HG03196 (cell line): ENCODE measurements around the gene RCBTB1.
"Not testable (repeated sequence)": the region's sequence is repeated elsewhere in the genome, so short reads cannot be mapped to it uniquely, and the experiment has no call there.

Experiments
- ATAC-seq: cut with Tn5 transposase; IDR thresholded peaks from one replicate; pipeline ENCODE4 v1.9.1; 2021; ENCODE audit not compliant: unreplicated experiment

The RCBTB1 gene

DNA sequence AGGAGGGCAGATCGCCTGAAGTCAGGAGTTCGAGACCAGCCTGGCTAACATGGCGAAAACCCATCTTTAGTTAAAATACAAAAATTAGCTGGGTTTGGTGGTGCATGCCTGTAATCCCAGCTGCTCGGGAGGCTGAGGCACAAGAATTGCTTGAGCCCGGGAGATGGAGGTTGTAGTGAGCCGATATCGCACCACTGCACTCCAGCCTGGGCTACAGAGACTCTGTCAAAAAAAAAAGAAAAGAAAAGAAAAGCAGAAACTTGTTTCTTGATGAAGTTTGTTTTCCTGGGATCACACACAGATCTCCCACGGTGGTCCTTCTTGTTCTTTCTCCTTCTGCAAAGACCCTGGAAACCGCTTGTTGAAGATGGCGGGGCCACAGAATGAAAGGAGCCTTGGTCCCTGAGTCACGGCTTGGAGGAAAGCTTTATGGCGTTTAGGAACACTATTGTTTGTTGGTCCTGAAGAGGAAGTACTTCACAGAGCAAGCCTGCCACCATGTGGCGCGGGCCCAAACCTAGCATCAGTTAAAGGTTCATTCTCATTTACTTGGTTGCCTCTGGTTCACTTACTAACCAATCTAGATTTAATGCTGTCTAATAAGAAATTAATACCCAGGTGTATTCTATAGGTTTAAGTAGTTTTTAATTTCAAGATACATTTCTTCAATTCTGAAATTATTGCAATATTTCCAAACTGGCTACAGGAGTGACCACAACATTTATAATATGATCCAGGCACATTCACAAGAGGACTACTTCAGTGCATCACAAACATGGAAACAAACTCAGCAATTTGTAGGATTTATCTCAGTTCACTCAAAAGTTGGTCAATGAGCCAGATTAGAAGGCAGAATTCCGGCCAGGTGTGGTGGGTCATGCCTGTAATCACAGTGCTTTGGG, 21.6 kb upstream of the RCBTB1 start:
- ATAC-seq, result peak; percentile 93

- ATAC-seq, result no peak
Observed at GRCh38 chr13:49604570-49604969, 19.2 kb upstream of the RCBTB1 start.

- not testable (repeated sequence) for ATAC-seq
Observed at GRCh38 chr13:49602615-49603014, 17.3 kb upstream of the RCBTB1 start.

GRCh38 chr13:49602005-49602404, 16.6 kb upstream of the RCBTB1 start:
- ATAC-seq, result no peak

DNA sequence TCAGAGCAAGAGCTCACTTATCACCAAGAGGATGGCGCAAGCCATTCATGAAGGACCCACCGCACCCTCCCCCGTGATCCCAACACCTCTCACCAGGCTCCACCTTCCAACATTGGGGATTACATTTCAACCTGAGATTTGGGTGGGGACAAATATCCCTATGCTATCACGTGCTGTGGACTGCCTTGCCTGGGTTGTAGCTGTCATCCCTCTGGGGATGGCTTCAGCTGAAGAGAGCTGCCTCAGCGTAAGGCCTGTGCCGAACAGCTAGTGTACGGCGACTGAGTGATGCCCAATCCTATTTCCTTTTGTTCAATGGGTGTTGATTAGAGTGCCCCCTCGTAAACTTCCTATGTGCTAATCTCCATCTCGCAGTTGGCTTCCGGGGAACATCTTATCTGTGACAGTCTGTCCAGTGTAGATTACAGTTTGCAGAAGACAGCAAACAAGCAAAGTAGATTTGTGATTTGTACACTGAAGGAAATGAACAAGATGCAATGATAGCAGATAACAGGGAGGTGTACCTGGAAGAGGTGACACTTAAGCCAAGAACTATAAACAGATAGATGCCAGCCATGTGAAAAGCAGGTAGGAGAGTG, 11.8 kb upstream of the RCBTB1 start:
- no peak for ATAC-seq

- ATAC-seq, result no peak
Observed at GRCh38 chr13:49596221-49596620, 10.9 kb upstream of the RCBTB1 start.

DNA sequence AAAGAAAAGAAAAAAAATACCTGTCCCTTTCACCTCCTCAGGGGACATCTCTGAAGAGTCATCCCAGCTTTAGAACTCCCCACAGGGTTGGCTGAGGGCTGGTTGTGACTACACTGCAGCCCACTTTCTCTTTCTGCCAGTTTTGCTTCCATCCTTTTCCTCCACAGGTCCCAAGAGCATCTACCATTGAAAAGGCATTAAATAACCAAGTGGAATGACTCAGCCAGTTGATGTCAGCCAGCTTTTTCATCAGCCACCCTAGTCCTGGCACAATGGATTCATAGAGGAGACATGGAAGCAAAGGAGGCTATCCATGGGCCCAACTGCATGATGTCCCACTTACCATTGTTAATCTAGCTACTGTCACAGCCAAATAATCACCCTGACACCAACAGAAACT, 9.2 kb upstream of the RCBTB1 start:
- ATAC-seq, result no peak

DNA sequence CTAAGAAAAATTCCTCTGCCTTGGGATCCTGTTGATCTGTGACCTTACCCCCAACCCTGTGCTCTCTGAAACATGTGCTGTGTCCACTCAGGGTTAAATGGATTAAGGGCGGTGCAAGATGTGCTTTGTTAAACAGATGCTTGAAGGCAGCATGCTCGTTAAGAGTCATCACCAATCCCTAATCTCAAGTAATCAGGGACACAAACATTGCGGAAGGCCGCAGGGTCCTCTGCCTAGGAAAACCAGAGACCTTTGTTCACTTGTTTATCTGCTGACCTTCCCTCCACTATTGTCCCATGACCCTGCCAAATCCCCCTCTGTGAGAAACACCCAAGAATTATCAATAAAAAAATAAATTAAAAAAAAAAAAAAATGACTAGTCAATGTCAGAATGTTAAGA, 8.5 kb upstream of the RCBTB1 start:
- ATAC-seq, result not testable (repeated sequence)

- not testable (repeated sequence) for ATAC-seq
Observed at GRCh38 chr13:49590714-49591113, 5.4 kb upstream of the RCBTB1 start.

GRCh38 chr13:49587311-49587847, 2.0 kb upstream of the RCBTB1 start:
- ATAC-seq, result no peak

GRCh38 chr13:49586717-49587116, 1.4 kb upstream of the RCBTB1 start:
- no peak for ATAC-seq

DNA sequence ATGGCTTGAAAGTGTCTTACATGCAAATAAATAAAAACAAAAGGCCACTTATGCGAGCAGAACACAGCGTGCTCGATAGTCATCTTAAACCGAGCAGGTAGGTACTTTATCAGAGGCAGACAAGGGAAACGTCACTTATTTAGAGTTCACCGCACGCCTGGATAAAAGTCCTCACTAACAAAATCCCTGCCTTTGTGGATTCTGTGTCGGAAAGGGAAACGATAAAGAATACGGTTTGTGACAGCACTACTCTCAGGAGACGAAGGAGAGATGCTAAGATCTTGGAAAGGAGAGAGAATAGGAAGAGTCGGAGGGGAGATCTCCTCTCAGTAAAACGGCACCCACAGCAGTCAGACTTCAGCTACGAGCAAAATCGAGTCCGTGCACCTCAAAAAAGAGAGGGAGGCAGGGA, 581 bp downstream of the RCBTB1 start:
- ATAC-seq, result peak; percentile 14

DNA sequence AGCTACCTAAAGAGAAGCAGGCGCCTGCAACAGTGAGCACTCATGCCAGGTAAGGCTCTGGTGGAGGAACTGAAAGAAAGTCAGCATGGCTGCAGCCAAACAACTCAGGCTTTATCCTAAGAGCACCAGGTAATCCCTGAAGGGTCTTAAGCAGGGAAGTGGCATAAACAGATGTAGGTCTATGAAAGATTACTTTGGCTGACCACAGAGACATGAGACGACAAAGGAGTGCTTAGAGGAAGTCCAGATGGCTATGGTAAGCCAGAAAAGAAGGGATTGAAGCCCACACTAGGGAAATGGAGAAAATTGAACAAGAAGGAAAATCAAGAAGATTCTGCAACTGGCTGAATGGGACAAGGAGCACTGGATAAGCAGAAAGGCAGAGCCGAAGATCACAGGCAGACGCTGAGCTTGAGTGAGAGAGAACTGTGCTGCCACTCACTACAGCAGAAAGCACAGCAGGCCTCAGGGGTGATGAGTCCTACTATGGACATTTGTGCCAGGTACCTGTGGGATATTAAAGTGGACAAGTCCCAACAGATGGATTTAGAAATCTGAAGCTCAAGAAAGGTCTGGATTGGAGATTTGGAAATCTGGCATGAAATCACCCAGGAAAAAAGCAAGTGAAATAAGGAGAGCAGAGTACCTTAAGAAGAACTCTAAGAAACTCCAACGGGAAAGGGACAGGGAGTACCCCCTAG, 4.2 kb downstream of the RCBTB1 start:
- ATAC-seq, result no peak

- ATAC-seq, result no peak
Observed at GRCh38 chr13:49579501-49579900, 5.9 kb downstream of the RCBTB1 start.

DNA sequence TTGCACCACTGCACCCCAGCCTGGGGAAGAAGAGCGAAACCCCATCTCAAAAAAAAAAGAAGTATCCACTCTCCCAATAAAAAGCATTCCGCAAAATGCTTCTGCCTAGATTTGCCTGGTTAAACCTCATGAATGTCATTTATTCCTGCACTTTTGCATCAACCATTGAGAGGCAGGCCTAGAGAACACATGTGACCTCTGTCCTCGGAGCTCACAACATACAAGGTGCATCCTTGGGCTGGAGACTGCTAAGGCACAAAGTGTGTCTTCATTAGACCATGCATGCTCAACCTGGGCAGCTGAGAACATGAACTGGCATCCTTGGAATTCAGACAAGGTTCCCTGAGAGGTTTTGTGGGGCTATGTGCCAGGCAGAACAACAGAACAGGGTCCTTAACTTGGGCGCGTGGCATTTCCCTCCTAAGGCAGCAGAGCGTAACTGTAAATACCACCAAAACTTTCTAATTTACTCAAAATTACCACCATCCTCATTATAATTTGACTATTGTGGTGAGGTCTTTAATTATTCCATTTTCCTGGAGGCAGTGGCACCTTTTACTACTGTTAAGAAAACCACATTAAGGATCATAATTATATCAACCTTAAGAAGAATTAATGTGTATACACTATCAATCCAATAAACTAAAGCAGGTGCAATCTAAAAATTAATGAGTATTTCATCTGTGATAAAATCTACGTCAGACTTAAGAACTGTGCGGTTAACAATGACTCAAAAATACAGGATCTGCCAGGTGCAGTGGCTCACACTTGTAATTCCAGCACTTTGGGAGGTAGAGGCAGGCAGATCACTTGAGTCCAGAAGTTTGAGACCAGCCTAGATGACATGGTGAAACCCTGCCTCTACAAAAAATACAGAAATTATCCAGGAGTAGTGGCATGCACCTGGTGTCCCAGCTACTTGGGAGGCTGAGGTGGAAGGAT, 13.8 kb downstream of the RCBTB1 start:
- ATAC-seq, result no peak

GRCh38 chr13:49569993-49570689, 15.2 kb downstream of the RCBTB1 start:
- ATAC-seq, result no peak

DNA sequence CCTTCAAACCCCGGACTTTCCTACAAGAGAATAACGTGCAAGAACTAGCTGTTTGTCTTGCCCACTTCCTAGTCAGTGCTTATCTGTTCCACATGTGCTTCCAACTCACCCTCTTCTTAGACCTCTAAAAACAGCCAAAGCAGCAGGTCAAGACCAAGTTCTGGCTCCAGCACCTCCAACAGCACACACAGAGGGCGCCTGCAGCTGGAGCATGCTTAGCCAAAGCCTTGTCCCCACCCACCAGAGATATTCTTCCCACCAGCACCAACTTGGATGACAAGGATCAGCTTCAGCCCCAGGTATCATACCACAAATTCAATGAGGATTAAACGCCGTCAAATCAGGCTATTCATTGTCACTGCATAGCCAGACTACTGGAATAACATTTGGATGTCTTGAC, 17.9 kb downstream of the RCBTB1 start:
- no peak for ATAC-seq

GRCh38 chr13:49566461-49566860, 18.9 kb downstream of the RCBTB1 start:
- no peak for ATAC-seq

DNA sequence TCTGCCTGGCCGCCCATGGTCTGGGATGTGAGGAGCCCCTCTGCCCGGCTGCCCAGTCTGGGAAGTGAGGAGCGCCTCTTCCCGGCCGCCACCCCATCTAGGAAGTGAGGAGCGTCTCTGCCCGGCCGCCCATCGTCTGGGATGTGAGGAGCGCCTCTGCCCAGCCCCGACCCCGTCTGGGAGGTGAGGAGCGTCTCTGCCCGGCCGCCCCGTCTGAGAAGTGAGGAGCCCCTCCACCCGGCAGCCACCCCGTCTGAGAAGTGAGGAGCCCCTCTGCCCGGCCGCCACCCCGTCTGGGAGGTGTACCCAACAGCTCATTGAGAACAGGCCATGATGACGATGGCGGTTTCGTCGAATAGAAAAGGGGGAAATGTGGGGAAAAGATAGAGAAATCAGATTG, 19.9 kb downstream of the RCBTB1 start:
- ATAC-seq, result not testable (repeated sequence)

- no peak for ATAC-seq
Observed at GRCh38 chr13:49563516-49563915, 21.8 kb downstream of the RCBTB1 start.
